ENCODE data around the gene PDXDC1. TPM values are rescaled to one million over a fixed set of nuclear protein-coding genes. Genes with fewer than 3 reads are reported as not detected.
A peak's percentile ranks its signal among the peaks of the same experiment; 100 is the strongest.
"Not testable (repeated sequence)": the region's sequence is repeated elsewhere in the genome, so short reads cannot be mapped to it uniquely, and the experiment has no call there.

Gene PDXDC1
- polyA plus RNA-seq, 10 donors, result 29.5 to 54.1 (median 47.0) TPM

GRCh38 chr16:15005357-15006132, 30.7 kb downstream of the PDXDC1 start:
- DNase-seq, result not testable (repeated sequence)

DNA sequence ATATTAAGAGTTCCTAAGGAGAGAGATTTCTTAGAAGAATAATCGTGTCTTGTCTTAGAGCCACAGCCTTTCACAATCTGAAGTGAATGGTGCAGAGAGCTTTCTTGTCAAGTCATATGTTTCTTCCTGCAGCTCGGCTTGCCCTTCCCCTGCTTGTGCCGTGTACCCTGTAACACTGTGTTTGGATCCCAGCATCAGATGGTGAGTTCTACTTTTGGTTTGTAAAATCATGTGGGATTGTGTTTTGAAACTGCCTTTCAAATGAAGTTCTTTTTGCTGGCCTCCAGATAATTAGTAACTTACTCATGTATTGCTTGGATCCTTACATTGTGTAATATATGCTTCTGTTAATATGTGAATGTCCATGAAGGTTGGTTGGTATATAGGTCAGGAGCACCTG, 33.8 kb downstream of the PDXDC1 start:
- DNase-seq, result not testable (repeated sequence)

GRCh38 chr16:15012941-15013340, 38.1 kb downstream of the PDXDC1 start:
- DNase-seq, result not testable (repeated sequence)

GRCh38 chr16:15015671-15016070, 40.8 kb downstream of the PDXDC1 start:
- not testable (repeated sequence) for DNase-seq

DNA sequence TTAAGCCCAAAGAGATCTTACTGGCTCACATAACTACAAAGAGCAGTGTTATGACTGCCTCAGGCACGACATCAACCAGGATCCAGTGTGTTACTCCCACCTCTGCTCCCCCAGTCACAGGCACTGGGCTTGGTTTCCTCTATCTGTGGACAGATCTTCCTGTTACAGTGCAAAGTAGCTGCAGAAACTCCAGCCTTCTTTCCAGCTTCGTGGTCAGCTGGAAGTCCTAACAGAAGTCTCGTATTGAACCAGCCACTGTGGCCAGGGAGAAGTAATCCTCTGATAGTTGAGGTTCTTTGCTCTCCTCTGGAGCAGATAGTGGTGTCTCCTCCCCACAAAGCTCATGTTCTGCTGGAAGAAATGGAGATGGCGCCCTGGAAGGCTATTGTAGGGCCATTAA, 41.5 kb downstream of the PDXDC1 start:
- DNase-seq, result not testable (repeated sequence)

GRCh38 chr16:15016951-15017580, 42.2 kb downstream of the PDXDC1 start:
- DNase-seq, result peak in 1 of 3 donors; percentile 32

DNA sequence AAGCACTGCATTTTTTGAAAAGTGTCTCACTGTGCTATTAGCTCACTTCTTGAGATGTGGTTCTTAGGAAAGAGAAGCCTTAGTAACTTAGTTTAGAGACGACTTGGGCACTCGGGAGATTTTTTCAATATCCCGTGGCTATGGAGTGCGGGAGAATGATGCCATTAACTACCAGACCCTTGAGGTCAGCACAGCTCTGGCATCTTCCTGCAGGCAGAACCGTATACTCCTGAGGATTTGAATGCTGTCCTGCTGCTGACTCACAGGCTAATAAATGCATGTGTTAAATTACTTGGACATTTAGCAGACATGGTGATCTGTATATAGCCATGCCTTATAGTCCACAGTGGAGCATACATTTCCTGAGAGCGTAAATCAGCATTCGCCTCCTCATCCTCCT, 46.6 kb downstream of the PDXDC1 start:
- DNase-seq, result not testable (repeated sequence)

DNA sequence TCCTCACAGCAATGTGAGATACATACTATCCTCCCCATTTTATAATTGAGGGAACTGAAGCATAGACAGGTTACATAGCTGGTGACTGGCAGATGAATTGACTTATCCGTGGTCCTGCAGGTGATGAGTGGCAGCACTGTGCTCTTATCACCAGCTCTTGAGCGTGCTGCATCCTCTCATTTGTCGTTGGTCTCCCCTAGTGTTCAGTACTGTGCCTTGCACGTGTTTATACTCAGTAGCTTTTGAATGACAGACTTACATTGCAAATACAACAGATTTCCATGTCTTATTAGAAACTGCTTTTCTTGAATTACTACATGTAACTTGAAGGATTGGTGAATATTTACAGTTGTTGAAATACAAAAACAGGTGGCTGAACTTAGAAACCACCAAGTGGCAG, 47.4 kb downstream of the PDXDC1 start:
- DNase-seq, result not testable (repeated sequence)

DNA sequence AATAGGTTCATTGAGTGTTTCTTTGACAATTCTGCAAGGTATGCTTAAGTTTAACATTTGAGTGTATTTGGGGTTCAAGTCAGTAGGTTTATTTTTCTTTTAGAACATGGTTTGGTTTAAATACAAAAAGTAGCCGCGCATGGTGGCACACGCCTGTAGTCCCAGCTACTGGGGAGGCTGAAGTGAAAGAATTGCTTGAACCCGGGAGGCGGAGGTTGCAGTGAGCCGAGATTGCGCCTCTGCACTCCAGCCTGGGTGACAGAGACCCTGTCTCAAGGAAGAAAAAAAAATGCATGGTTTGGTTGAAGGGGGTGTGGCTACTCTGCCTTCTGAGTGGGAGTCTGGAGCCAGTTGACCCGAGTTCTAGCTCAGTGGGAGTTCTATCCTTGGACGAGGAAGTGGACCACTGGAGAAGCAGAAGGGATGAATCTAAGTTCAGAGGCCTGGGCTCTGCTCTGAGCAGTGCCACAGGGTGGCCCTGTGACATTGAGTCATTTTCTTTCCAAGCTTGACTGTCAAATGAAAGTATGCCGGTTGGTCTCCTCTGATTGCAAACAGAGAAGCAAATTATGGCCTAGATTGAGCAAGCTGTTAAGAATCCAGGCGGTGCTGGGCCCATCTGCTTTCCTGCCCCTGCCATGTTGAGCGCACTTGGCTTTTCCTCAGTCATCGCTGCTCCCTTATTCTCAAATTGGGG, 48.7 kb downstream of the PDXDC1 start:
- DNase-seq, result not testable (repeated sequence)

DNA sequence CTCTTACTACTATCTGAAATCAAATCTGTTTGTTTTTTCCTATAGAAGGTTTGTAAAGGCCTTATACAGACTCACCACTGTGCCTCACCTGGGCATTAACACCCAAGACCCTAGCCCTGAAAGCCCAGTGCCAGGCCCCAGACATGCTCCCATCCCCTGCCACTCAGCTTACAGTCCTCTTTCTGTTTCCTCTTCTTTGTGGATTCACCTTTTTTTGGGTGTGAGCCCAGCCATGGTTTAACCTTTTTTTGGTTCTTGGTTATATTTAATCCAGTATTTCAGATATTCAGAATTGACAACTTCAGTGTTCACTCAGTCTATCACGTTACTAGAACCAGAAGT, 50.0 kb downstream of the PDXDC1 start:
- DNase-seq, result not testable (repeated sequence)

DNA sequence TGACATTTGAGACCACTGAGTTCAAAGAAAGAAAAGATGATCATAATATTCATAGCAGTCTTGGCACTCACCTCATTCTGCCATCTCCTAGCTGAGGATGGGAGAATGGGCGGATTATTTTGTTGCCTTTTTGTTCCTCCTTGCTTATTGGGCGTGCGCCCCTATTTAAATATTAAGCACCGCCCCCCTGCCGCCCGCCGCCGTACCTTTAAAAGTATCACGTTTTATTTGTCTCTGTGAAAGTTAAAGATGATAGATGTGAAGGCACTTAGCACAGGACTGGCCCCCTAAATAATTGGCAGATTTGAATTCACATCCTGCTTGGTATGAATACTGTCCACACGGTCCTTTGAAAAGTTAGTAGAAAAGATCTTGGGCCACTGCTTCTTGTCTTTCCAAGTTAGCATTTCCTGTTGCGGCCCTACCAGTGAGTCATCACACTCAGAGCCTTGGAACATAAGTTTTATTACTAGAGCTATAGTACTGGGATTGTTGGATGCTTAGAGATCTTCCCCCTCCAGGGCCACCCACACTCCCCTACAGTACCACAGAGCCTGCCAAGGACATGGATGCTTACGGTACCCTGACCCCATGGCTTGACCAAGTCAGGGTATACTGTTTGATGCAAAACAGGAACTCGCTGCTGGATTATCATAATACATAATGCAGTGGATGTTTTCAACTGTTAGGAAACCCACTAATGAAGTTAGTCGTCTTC, 50.6 kb downstream of the PDXDC1 start:
- DNase-seq, result not testable (repeated sequence)

DNA sequence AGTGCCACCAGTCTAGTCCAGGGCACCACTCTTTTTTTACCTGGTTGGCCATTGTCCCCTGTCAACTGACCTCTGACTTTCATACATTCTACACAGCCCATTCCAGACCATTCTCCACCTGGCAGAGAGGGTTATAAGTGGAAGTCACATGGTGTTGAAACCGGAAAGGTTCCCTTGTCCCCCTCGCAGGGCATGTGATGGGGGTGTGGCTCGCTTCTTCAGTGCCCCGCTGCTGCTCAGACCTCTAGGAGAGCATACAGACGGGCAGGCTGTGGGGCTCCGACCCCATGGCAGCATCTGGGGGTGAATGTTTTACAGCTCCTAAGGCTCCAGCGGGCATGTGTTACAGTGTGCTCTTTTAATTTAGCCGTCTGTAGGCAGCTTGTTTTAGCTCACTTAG, 52.2 kb downstream of the PDXDC1 start:
- not testable (repeated sequence) for DNase-seq

DNA sequence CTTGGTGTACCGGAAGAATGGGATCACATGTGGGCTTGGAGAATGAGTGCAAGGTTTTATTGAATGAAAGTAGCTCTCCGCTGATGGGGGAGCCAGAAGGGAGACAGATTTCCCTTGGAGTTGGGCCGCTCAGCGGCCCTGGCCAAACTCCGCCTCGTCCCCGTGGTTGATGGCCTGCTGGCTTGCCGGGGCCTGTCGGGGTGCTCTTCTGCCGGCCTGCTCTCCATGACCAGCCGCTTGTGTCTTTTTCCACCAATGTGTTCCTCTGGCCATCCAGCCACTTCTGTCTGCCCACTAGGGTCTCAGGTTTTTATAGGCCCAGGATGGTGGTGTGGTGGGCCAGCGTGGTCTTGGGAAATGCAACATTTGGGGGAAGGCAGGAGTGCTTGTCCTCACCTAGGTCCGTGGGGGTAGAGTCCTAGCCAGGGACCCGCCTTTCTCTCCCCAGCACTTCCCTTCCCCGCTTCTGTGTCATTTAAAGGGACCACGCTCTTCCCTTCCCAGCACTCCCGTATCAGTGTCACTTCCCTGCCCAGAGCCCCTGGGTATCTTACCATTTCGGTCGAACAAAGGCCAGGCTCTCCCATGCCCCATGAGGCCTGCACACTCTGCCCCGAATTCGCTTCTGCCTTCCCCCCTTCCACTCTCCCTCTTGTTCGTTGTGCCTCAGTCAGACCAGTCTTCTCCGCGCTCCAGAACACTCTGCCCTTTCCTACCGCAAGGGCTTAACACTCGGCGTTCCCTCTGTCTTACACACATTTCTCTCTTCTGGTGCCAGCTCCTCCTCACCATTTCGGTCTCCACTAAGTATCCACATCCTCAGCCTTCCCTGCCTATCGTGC, 52.9 kb downstream of the PDXDC1 start:
- DNase-seq, result not testable (repeated sequence)

- not testable (repeated sequence) for DNase-seq
These were observed 53.5 kb downstream of the PDXDC1 start for GRCh38 chr16:15028345-15028715.

- DNase-seq, result not testable (repeated sequence)
These were observed 54.2 kb downstream of the PDXDC1 start for GRCh38 chr16:15028801-15029698.

GRCh38 chr16:15029749-15030148, 54.9 kb downstream of the PDXDC1 start:
- not testable (repeated sequence) for DNase-seq

DNA sequence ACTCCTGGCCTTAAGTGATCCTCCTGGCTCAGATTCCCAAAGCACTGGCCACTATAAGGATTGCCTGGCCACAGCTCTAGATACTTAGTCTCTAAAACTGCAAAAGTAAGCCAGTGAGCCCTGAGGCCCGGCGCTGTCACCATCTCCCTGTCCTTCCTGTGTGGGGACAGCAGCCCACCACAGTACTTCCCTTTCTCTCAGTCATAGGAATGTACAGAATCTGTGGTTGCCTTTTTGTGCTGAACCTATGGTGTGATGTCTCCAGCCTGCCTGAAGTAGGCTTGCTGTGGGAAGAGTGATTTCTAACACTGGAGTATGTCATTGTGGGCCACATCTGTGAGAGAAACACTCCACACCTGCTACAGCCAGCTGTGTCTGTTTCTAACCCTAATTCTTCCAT, 56.4 kb downstream of the PDXDC1 start:
- no peak for DNase-seq

DNA sequence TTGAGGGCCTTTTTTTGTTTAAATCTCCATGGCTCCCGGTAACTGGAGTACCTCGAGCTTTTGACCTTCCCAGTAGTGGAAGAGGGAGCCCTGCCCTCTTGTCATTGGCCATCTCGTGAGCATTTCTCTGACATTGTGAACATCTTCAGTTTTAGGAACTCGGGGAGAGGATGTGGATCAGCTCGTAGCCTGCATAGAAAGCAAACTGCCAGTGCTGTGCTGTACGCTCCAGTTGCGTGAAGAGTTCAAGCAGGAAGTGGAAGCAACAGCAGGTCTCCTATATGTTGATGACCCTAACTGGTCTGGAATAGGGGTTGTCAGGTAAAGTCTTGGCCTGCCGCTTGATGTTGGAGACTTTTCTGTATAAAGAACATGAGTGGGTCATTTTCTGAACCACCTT, 56.8 kb downstream of the PDXDC1 start:
- DNase-seq, result no peak

- DNase-seq, result no peak
These were observed 57.9 kb downstream of the PDXDC1 start for GRCh38 chr16:15032547-15033308.

Measured in muscle of back (tissue), 11 donors.